Activated CD4-positive, alpha-beta memory T cell treated with anti-CD3 and anti-CD28 coated beads, Interleukin-2, amount 10 ng/mL, durations not matched to agents 7 days and 5 days (primary cell): ENCODE measurements around the gene PSME1. TPM values are rescaled to one million over a fixed set of nuclear protein-coding genes. Genes with fewer than 3 reads are reported as not detected.
A peak's percentile ranks its signal among the peaks of the same experiment; 100 is the strongest.

Experiments
- CTCF ChIA-PET: fragments of 350-600 bp; sonication (Branson Sonifier 250); formaldehyde crosslinking; loops from one replicate; lab custom pipeline; 2021; ENCODE audit warnings: antibody characterized with exemption, inconsistent platforms; lab: Charles Lee
- POLR2A ChIA-PET: fragments of 350-600 bp; sonication (Branson Sonifier 250); formaldehyde crosslinking; loops from one replicate; lab custom pipeline; 2021; ENCODE audit warnings: antibody characterized with exemption; lab: Charles Lee
- DNase-seq: peaks from one replicate; pipeline ENCODE4 v3.0.0-alpha.2; 2020
- H3K27ac Mint-ChIP-seq: one replicate; pipeline ENCODE4 v1.8.0; 2021; ENCODE audit warnings: mild to moderate bottlenecking, mixed read lengths
- H3K27me3 Mint-ChIP-seq: one replicate; pipeline ENCODE4 v1.8.0; 2021; ENCODE audit warnings: mixed read lengths
- H3K36me3 Mint-ChIP-seq: one replicate; pipeline ENCODE4 v1.8.0; 2021; ENCODE audit warnings: low read depth, mixed read lengths
- H3K4me1 Mint-ChIP-seq: one replicate; pipeline ENCODE4 v1.8.0; 2021; ENCODE audit warnings: mixed read lengths
- H3K4me3 Mint-ChIP-seq: one replicate; pipeline ENCODE4 v1.8.0; 2021; ENCODE audit warnings: mild to moderate bottlenecking, mixed read lengths
- H3K9me3 Mint-ChIP-seq: one replicate; pipeline ENCODE4 v1.8.0; 2021; ENCODE audit warnings: mixed read lengths
- total RNA-seq, 2 experiments: library from RNA; stranded (reverse); gene quantifications; one replicate each; pipeline ENCODE4 v1.2.3, GENCODE V29; 2021

The PSME1 gene
- 100 to 1,000 TPM; 391 to 397 TPM for total RNA-seq

DNA sequence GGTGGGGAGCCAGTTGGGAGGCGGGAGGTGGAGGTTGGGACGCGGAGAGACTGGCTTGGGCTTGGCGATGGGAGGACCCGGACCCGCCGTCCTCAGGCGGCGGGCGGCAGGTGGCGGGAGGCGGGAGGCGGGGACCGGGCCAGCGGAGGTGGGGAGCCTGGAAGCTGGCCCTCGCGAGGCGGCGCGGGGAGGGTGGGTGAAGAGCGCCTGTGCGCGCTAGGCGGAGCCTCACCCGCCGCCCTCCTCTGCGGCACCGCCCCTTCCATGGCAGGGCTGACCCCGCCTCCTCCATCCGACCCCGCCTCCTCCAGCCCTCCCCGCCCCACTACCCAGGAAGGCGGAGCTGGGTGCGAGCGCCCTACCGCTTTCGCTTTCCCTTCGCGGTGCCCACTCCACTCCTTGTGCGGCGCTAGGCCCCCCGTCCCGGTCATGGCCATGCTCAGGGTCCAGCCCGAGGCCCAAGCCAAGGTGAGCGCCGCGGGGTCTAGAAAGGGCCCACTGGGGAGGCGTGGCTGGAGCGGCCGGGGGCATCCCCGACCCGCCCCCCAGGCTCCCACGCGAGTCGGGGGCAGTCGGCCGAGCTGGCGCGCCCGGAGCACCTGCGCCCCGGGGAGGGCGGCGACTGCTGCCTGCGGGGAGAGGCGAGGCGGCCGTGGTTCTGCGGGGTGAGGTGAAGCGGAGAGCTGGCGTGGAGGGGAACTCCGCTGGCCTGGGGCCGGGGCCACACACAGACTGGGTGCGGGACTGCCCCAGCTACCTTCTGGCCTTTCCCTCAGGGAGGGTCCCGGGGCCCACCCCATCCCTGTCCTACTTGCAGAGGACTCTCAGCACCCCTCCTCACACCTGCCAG is at the start of gene PSME1:
PSME1 (plus strand) TSS at position 361 of the 850 bp plus-strand sequence; CDS start at position 430, 69 bp downstream.
- POLR2A ChIA-PET, result interaction anchor here (1.0 to 21.4 kb wide), 23 partner anchors 9 to 301 kb away, joined by 3 to 652 read pairs (median 7); partner anchors contain the start of genes CHMP4A, DCAF11, DHRS1 and IPO4
- DNase-seq, result peak; percentile 96
- Mint-ChIP-seq H3K9me3 (no peaks in the 10 kb centered on the region), H3K27me3 (no peaks in the 10 kb centered on the region), H3K4me3 (peak within 1 kb of the TSS; percentile 93), H3K27ac (peak within 1 kb of the TSS; percentile 89), H3K36me3 (peaks cover 43% of the 10 kb centered on the region), H3K4me1 (peaks cover 53% of the 10 kb centered on the region)
- CTCF ChIA-PET, result interaction anchor here (1.0 to 3.5 kb wide), 11 partner anchors 9 to 172 kb away, joined by 3 to 25 read pairs (median 6); partner anchors contain the start of genes CIDEB, DCAF11, IRF9 and NRL

DNA sequence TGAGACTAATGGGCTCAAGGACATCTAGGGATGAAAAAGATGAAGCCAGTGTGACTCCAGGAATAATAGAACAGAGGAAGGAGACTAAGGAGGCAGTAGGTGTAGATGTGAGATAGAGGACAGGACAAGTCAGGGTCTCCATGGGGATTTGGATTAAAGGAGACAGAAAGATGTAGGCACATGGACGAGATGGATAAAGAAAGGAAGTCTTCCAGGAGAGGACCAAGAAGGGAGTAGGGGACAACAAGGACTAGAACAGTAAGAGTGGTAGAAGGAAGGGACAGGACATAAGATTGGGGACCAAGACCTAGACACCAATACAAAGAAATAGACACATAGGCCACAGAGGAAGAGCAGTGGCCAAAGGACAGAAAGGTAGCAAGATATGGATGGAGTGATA is 49.0 kb upstream of the PSME1 start:
- Mint-ChIP-seq H3K4me3 (no peak overlapping the region), H3K9me3 (no peaks in the 10 kb centered on the region), H3K36me3 (no peaks in the 10 kb centered on the region), H3K27me3 (peaks cover 9% of the 10 kb centered on the region), H3K4me1 (peaks cover 10% of the 10 kb centered on the region), H3K27ac (no peak overlapping the region)
- CTCF ChIA-PET, result interaction anchor here (1.5 to 3.1 kb wide), 2 partner anchors 21 to 28 kb away, joined by 8 to 9 read pairs; no protein-coding TSS in a partner anchor
- DNase-seq, result no peak
- POLR2A ChIA-PET, result interaction anchor here (3.2 kb wide), 1 partner anchor 8 kb away, joined by 13 read pairs; the partner anchor contains the start of gene PCK2

DNA sequence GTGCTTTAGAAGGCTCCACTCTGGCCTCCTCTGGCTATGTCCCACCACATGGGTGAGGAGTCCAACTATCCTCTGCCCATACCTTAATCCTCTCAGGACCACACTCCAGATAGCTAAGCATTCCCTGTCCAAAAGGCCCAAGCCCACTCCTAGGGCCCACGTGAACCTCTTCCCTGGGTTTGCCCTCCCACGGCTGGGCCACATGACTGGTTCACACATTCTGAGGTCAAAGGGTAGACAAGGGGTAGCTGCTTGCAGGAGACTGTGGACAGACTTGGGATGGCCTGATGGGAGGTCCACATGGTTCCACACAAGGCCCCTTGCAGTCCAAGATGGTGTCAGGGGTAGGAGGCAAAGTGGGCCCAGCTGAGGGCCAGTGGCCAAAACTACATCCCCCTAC is 47.9 kb upstream of the PSME1 start:
- Mint-ChIP-seq H3K27me3 (peaks cover 3% of the 10 kb centered on the region), H3K27ac (no peak overlapping the region), H3K36me3 (no peaks in the 10 kb centered on the region), H3K4me1 (peaks cover 15% of the 10 kb centered on the region), H3K4me3 (no peak overlapping the region), H3K9me3 (no peaks in the 10 kb centered on the region)
- CTCF ChIA-PET, result interaction anchor here (1.2 to 12.0 kb wide), 3 partner anchors 13 to 32 kb away, joined by 3 to 254 read pairs (median 216); no protein-coding TSS in a partner anchor
- DNase-seq, result no peak
- POLR2A ChIA-PET, result no interaction called here

DNA sequence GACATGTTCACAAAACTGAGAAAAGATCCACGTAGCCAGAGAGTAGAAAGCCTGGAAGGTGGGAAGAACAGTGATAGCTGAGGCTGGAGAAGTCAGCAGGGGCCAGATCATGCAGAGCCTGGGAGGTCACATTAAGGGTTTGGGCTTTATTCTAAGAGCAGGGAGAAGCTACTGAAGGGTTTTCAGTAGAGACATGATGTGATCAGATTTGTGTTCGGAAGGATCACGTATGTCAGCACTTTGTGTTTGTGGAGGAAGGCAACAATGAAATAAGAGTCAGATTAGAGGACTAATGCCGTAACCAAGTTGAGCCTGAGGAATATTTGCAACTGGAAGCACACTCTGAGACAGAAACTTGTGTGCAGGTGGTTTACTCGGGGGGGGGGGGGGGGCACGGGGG is 46.1 kb upstream of the PSME1 start:
- H3K27ac Mint-ChIP-seq, result no peak overlapping the region
- no peak for DNase-seq
- ChIA-PET CTCF (interaction anchor here (1.1 to 12.0 kb wide), 12 partner anchors 9 to 459 kb away, joined by 3 to 254 read pairs (median 8); partner anchors contain the start of genes DCAF11, EMC9, IRF9 and NRL), POLR2A (interaction anchor here (0.8 to 10.0 kb wide), 7 partner anchors 9 to 46 kb away, joined by 3 to 145 read pairs (median 11); partner anchors contain the start of genes DCAF11, NRL and PSME1)
- no peak overlapping the region for H3K4me3 Mint-ChIP-seq
- no peaks in the 10 kb centered on the region for H3K9me3 Mint-ChIP-seq
- H3K27me3 Mint-ChIP-seq, result no peaks in the 10 kb centered on the region
- H3K4me1 Mint-ChIP-seq, result peaks cover 22% of the 10 kb centered on the region
- H3K36me3 Mint-ChIP-seq, result peaks cover 3% of the 10 kb centered on the region

DNA sequence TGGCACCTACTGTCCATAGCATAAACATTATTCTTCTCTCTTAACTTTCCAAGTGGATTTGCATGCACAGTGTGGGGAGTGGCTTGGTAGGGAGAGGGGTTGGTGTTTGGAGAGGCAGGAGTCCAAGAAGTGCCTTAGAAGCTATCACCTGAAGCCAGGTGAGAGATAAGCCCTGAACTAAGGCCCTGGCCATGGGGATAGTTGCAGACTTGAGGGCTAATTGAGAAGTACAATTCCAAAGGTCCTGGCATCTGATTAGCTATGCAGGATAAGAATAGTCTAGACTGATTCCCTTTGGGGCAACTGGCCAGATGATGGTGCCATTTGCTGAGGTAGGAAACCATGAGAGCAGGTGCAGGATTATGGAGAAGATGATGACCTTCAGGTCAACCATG is 43.9 kb upstream of the PSME1 start:
- no peaks in the 10 kb centered on the region for H3K27me3 Mint-ChIP-seq
- peak overlapping the region; percentile 19 for H3K27ac Mint-ChIP-seq
- peaks cover 37% of the 10 kb centered on the region for H3K4me1 Mint-ChIP-seq

DNA sequence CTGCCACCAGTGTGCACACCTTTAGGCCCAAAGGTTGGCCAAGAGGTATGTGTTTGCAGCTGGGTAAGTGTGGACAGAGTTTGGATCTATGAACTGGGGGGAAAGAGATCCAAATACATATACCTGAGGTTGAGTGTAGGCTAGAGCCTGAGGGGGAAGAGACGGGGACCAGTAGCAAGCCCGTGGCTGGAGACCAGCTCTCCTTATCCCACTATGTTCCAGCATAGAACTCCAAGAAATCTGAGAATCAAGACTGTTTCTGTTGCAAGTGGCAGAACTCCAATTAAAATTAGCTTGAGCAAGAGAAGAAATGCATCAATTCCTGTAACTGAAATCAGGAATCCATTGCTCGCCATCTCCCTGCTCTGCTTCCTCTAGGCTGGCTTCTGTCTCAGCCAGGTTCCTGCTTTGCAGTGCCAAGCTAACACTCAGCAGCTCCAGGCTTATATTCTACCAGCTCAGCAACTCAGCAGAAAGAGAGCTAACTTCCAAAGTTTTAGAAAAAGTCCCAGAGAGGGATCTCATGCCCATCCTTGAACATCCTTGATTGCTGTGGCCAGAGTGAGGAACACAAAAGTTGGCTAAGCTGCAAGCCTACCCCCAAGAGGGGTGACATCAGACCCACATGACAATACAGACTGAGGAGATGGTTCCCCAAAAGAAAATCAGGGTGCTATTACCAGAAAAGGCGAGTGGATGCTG is 43.3 kb upstream of the PSME1 start:
- POLR2A ChIA-PET, result interaction anchor here (0.7 to 10.0 kb wide), 13 partner anchors 8 to 121 kb away, joined by 3 to 149 read pairs (median 23); partner anchors contain the start of genes CARMIL3, CHMP4A, DCAF11 and DHRS4L2
- H3K9me3 Mint-ChIP-seq, result no peaks in the 10 kb centered on the region
- peak overlapping the region; percentile 70 for H3K27ac Mint-ChIP-seq
- H3K27me3 Mint-ChIP-seq, result no peaks in the 10 kb centered on the region
- H3K4me3 Mint-ChIP-seq, result peak overlapping the region; percentile 100
- CTCF ChIA-PET, result interaction anchor here (0.8 to 12.0 kb wide), 15 partner anchors 12 to 339 kb away, joined by 3 to 254 read pairs (median 4); partner anchors contain the start of genes CARMIL3, DCAF11, DHRS1 and DHRS4L2
- peaks cover 21% of the 10 kb centered on the region for H3K36me3 Mint-ChIP-seq
- no peak for DNase-seq
- H3K4me1 Mint-ChIP-seq, result peaks cover 37% of the 10 kb centered on the region

More for the DNA sequence above, 43.9 kb upstream of the PSME1 start:
- H3K4me3 Mint-ChIP-seq, result no peak overlapping the region
- no peaks in the 10 kb centered on the region for H3K9me3 Mint-ChIP-seq
- POLR2A ChIA-PET, result interaction anchor here (1.2 to 10.0 kb wide), 8 partner anchors 11 to 338 kb away, joined by 3 to 149 read pairs (median 52); partner anchors contain the start of genes DCAF11, DHRS4L2, IRF9 and KHNYN
- no peak for DNase-seq
- peaks cover 21% of the 10 kb centered on the region for H3K36me3 Mint-ChIP-seq
- CTCF ChIA-PET, result interaction anchor here (0.7 to 12.0 kb wide), 15 partner anchors 11 to 533 kb away, joined by 3 to 254 read pairs (median 4); partner anchors contain the start of genes CARMIL3, DCAF11, DHRS1 and DHRS4L2

DNA sequence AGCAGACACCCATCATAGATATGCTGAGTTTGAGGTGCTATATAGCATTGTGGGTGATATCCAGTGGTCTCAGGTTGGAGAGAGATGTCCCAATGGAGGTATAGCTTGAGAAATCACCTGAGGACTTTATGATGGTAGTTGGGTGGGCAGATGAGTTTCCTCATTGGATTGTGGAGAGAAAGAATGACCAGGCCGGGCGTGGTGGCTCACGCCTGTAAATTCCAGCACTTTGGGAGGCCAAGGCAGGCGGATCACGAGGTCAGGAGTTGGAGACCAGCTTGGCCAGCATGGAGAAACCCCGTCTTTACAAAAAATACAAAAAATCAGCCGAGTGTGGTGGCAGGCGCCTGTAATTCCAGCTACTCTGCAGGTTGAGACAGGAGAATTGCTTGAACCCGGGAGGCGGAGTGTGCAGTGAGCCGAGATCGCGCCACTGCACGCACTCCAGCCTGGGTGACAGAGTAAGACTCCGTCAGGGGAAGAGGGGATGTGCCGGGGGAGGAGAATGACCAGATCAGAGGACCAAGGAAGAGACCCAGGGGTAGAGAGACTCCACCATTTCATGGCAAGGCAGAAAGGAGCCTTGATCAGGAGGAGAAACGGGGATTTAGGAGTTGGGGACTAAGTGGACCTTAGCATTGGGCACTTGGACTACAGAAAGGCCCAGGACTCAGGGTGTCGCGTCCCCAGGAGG is 42.6 kb upstream of the PSME1 start:
- DNase-seq, result no peak
- peak overlapping the region; percentile 70 for H3K27ac Mint-ChIP-seq
- ChIA-PET CTCF (interaction anchor here (1.0 to 12.0 kb wide), 17 partner anchors 9 to 207 kb away, joined by 3 to 254 read pairs (median 6); partner anchors contain the start of genes CARMIL3, DCAF11, DHRS1 and DHRS4L2), POLR2A (interaction anchor here (0.7 to 10.0 kb wide), 18 partner anchors 8 to 120 kb away, joined by 3 to 149 read pairs (median 12); partner anchors contain the start of genes CARMIL3, CHMP4A, DCAF11 and DHRS4L2)
- peaks cover 38% of the 10 kb centered on the region for H3K4me1 Mint-ChIP-seq
- H3K9me3 Mint-ChIP-seq, result no peaks in the 10 kb centered on the region
- no peaks in the 10 kb centered on the region for H3K27me3 Mint-ChIP-seq
- peaks cover 25% of the 10 kb centered on the region for H3K36me3 Mint-ChIP-seq
- H3K4me3 Mint-ChIP-seq, result peak overlapping the region; percentile 100

DNA sequence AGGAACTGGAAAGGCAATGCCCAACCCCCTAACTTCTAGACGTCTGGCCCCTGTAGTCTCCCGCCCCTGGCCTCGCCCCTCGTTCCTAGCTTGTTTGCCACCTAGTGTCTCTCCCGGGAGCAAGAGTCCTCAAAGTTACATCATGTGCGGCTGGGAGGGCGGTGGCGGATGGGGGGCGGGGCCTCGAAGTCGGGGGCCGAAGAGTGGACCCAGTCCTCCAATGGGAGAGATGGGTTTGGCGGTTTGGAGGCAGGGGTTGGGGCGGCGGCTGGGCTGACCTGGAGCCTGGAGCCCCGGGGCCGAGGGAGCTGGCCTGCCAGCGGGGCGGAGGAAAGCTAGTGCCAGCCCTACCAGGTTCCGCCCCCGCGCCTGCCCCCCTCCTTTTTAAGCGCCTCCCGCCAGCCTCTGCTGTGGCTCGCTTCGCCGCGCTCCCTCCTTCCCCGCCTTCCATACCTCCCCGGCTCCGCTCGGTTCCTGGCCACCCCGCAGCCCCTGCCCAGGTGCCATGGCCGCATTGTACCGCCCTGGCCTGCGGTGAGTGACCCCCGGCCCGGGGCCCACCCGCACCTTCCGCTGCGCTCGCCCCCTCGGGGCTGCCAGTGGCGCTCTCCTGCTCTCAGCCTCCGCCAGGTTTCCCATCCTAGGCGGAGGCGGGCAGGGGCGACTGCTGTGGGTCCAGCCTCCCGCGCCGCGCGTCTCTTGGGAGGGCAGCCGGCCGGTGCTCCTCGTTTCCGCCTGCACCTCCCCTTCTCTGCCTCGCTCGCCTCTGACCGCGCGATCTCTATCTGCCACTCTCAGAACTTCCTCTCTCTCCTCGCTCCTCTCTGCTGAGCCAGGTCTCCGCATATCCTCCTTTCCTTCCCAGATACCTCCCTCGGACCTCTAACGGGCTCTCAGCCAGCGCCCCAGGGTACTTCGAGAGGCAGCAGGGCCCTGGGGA is 41.8 kb upstream of the PSME1 start, which contains the start of gene PCK2:
PCK2 (plus strand) TSS at position 411 of the 940 bp plus-strand sequence; CDS start at position 506, 95 bp downstream.
- Mint-ChIP-seq H3K36me3 (peaks cover 32% of the 10 kb centered on the region), H3K27me3 (no peaks in the 10 kb centered on the region), H3K27ac (peak within 1 kb of the TSS; percentile 96), H3K4me1 (peaks cover 38% of the 10 kb centered on the region), H3K9me3 (no peaks in the 10 kb centered on the region), H3K4me3 (peak within 1 kb of the TSS; percentile 100)
- ChIA-PET CTCF (interaction anchor here (0.7 to 12.0 kb wide), 14 partner anchors 10 to 337 kb away, joined by 3 to 254 read pairs (median 6); partner anchors contain the start of genes CHMP4A, DCAF11, EMC9 and IRF9), POLR2A (interaction anchor here (0.8 to 10.0 kb wide), 29 partner anchors 9 to 527 kb away, joined by 3 to 149 read pairs (median 4); partner anchors contain the start of genes AP1G2, CARMIL3, CHMP4A and DCAF11)
- peak; percentile 87 for DNase-seq

DNA sequence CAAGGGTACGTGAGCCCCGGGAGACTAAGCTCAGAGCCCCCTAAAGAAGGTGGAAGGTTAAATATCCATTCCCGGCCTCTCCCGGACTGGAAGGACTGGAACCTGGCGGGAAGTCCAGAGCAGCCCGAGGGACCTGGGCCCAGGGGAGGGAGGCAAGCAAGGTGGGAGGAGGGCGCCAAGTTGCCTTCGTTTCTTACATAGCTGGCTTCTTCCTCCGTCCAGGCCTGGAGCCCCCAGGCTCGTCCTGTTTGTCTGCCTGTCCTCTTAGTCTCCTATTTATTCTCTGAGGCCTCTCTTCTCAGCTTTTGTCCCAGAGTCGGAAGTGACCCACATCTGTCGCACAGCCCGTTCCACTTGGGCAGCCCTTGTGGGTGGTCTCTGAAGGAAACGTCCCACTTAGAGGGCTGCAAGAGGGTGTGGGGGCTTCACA is 41.1 kb upstream of the PSME1 start:
- H3K27ac Mint-ChIP-seq, result peak overlapping the region; percentile 96
- ChIA-PET POLR2A (interaction anchor here (0.6 to 10.0 kb wide), 25 partner anchors 9 to 527 kb away, joined by 3 to 149 read pairs (median 4); partner anchors contain the start of genes AP1G2, CARMIL3, CHMP4A and DCAF11), CTCF (interaction anchor here (0.7 to 12.0 kb wide), 12 partner anchors 12 to 337 kb away, joined by 3 to 254 read pairs (median 6); partner anchors contain the start of genes CHMP4A, DCAF11, EMC9 and IRF9)
- H3K36me3 Mint-ChIP-seq, result peaks cover 38% of the 10 kb centered on the region
- H3K4me1 Mint-ChIP-seq, result peaks cover 39% of the 10 kb centered on the region
- H3K27me3 Mint-ChIP-seq, result no peaks in the 10 kb centered on the region
- no peaks in the 10 kb centered on the region for H3K9me3 Mint-ChIP-seq
- peak overlapping the region; percentile 100 for H3K4me3 Mint-ChIP-seq
- peak; percentile 32 for DNase-seq
